K562 (cell line): ENCODE data around the gene RCC1. TPM values are rescaled to one million over a fixed set of nuclear protein-coding genes. Genes with fewer than 3 reads are reported as not detected.

Source experiments
- FOSL1 ChIP-seq: fragments of 200-800 bp; sonication (Bioruptor generic); conservative IDR thresholded peaks from 2 replicates; pipeline ENCODE4 v1.6.1; 2016; ENCODE audit warnings: missing genetic modification characterization, missing compliant biosample characterization
- FOXK1 ChIP-seq: sonication (generic); formaldehyde crosslinking; IDR thresholded peaks from 2 replicates; pipeline ENCODE4 v1.8.0; 2022; ENCODE audit warnings: missing genetic modification reagents, mild to moderate bottlenecking, borderline replicate concordance
- ILF3 ChIP-seq: fragments of 450-650 bp; IDR thresholded peaks from 2 replicates; pipeline ENCODE4 v1.6.1; 2018; ENCODE audit warnings: antibody characterized with exemption, mild to moderate bottlenecking, moderate library complexity, borderline replicate concordance
- KLF13 ChIP-seq: fragments of 450-650 bp; IDR thresholded peaks from 2 replicates; pipeline ENCODE4 v1.6.1; 2016; ENCODE audit warnings: missing genetic modification characterization, low read depth, mild to moderate bottlenecking, missing compliant biosample characterization, moderate library complexity, borderline replicate concordance
- MCM3 ChIP-seq: fragments of 450-650 bp; IDR thresholded peaks from 2 replicates; pipeline ENCODE4 v1.6.1; 2016
- MED1 ChIP-seq: sonication (generic); formaldehyde crosslinking; IDR thresholded peaks from 2 replicates; pipeline ENCODE4 v1.8.1; 2023; ENCODE audit warnings: missing genetic modification reagents, borderline replicate concordance
- NCOA1 ChIP-seq: fragments of 450-650 bp; IDR thresholded peaks from 2 replicates; pipeline ENCODE4 v1.6.1; 2016; ENCODE audit warnings: low read depth
- PHTF2 ChIP-seq: fragments of 250-450 bp; sonication (Bioruptor Pico); IDR thresholded peaks from 2 replicates; pipeline ENCODE4 v1.5.0; 2021; ENCODE audit warnings: mild to moderate bottlenecking
- PRDM10 ChIP-seq: fragments of 450-650 bp; IDR thresholded peaks from 2 replicates; pipeline ENCODE4 v1.6.1; 2018; ENCODE audit not compliant: partially characterized antibody
- RBM39 ChIP-seq: fragments of 200-400 bp; formaldehyde crosslinking; optimal IDR thresholded peaks from 2 replicates; pipeline ENCODE3; 2018; ENCODE audit warnings: low read depth, low read length
- ZC3H11A ChIP-seq: IDR thresholded peaks from 2 replicates; pipeline ENCODE4 v1.6.1; 2012; ENCODE audit warnings: low read depth, low read length, improper control_type of control experiment
- ZNF41 ChIP-seq: fragments of 250-450 bp; sonication (Bioruptor Pico); conservative IDR thresholded peaks from 2 replicates; pipeline ENCODE4 v1.4.0; 2020; ENCODE audit warnings: mild to moderate bottlenecking
- ZNF639 ChIP-seq, 2 experiments: fragments of 200-800 bp in 1 of 2; sonication (Bioruptor generic) in 1 of 2; sonication (generic) in 1 of 2; formaldehyde crosslinking in 1 of 2; IDR thresholded peaks in 1 of 2; conservative IDR thresholded peaks in 1 of 2; 2 replicates each; pipeline versions ENCODE4 v1.5.0 to v1.6.1; 2016 to 2020; ENCODE audit warnings: missing compliant biosample characterization in 1 of 2, missing genetic modification characterization in 1 of 2, missing genetic modification reagents in 1 of 2
- ZNF75A ChIP-seq: fragments of 450-650 bp; formaldehyde crosslinking; IDR thresholded peaks from 2 replicates; pipeline ENCODE4 v1.4.0; 2020; ENCODE audit warnings: mild to moderate bottlenecking
- ZNF76 ChIP-seq: fragments of 250-450 bp; sonication (Bioruptor Pico); IDR thresholded peaks from 2 replicates; pipeline ENCODE4 v1.4.0; 2020; ENCODE audit warnings: mild to moderate bottlenecking, moderate library complexity, borderline replicate concordance
- polyA plus RNA-seq, 8 experiments: library from polyadenylated mRNA; depleted of rRNA in 4 of 8; stranded (reverse) in 5 of 8; unstranded in 3 of 8; fragments of >200 nt; fragmentation: Nextera tagmentation in 2 of 8; fragmentation: Illumina TruSeq in 1 of 8; extraction: Ambion mirVana in 2 of 8; extraction: Trizol in 1 of 8; gene quantifications; 2 replicates each; pipeline versions ENCODE4 v1.2.1 to v1.2.3, GENCODE V29; 2011 to 2014; ENCODE audit warnings: inconsistent platforms in 1 of 8, missing spikeins in 1 of 8
- total RNA-seq, 7 experiments: library from RNA; depleted of rRNA in 6 of 7; stranded (reverse); fragments of >200 nt in 6 of 7; fragmentation: Illumina TruSeq in 2 of 7; extraction: Trizol in 2 of 7; gene quantifications; 2 replicates each; pipeline versions ENCODE4 v1.2.1 to v1.2.3, GENCODE V29; 2011 to 2021; ENCODE audit warnings: low replicate concordance in 1 of 7
- TF ChIP-seq, protein P1 (sequence below), 2 experiments: fragments of 450-650 bp; IDR thresholded peaks; 2 replicates each; pipeline ENCODE4 v1.6.1; 2016; ENCODE audit warnings: mild to moderate bottlenecking in 2 of 2, borderline replicate concordance in 1 of 2, low read depth in 1 of 2, moderate library complexity in 1 of 2

RCC1 gene
- total and polyA plus RNA-seq, 9 of the 15 experiments (the other 6 are each of a cell fraction or from before 2014, with no cell fraction given) = 16.4 to 202 (median 107) TPM

DNA sequence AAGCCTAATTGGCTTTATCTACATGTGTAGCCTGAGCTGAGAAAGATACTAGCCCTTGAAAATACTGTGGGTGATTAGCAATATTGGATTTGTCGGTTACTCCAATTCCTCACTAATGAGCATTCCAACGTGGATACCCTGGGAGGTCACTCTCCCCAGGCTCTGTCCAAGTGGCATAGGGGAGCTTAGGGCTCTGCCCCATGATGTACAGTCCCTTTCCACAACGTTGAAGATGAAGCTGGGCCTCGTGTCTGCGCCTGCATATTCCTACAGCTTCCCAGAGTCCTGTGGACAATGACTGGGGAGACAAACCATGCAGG, 2.6 kb downstream of the RCC1 start (continued):
- TF ChIP-seq, protein P1, sequence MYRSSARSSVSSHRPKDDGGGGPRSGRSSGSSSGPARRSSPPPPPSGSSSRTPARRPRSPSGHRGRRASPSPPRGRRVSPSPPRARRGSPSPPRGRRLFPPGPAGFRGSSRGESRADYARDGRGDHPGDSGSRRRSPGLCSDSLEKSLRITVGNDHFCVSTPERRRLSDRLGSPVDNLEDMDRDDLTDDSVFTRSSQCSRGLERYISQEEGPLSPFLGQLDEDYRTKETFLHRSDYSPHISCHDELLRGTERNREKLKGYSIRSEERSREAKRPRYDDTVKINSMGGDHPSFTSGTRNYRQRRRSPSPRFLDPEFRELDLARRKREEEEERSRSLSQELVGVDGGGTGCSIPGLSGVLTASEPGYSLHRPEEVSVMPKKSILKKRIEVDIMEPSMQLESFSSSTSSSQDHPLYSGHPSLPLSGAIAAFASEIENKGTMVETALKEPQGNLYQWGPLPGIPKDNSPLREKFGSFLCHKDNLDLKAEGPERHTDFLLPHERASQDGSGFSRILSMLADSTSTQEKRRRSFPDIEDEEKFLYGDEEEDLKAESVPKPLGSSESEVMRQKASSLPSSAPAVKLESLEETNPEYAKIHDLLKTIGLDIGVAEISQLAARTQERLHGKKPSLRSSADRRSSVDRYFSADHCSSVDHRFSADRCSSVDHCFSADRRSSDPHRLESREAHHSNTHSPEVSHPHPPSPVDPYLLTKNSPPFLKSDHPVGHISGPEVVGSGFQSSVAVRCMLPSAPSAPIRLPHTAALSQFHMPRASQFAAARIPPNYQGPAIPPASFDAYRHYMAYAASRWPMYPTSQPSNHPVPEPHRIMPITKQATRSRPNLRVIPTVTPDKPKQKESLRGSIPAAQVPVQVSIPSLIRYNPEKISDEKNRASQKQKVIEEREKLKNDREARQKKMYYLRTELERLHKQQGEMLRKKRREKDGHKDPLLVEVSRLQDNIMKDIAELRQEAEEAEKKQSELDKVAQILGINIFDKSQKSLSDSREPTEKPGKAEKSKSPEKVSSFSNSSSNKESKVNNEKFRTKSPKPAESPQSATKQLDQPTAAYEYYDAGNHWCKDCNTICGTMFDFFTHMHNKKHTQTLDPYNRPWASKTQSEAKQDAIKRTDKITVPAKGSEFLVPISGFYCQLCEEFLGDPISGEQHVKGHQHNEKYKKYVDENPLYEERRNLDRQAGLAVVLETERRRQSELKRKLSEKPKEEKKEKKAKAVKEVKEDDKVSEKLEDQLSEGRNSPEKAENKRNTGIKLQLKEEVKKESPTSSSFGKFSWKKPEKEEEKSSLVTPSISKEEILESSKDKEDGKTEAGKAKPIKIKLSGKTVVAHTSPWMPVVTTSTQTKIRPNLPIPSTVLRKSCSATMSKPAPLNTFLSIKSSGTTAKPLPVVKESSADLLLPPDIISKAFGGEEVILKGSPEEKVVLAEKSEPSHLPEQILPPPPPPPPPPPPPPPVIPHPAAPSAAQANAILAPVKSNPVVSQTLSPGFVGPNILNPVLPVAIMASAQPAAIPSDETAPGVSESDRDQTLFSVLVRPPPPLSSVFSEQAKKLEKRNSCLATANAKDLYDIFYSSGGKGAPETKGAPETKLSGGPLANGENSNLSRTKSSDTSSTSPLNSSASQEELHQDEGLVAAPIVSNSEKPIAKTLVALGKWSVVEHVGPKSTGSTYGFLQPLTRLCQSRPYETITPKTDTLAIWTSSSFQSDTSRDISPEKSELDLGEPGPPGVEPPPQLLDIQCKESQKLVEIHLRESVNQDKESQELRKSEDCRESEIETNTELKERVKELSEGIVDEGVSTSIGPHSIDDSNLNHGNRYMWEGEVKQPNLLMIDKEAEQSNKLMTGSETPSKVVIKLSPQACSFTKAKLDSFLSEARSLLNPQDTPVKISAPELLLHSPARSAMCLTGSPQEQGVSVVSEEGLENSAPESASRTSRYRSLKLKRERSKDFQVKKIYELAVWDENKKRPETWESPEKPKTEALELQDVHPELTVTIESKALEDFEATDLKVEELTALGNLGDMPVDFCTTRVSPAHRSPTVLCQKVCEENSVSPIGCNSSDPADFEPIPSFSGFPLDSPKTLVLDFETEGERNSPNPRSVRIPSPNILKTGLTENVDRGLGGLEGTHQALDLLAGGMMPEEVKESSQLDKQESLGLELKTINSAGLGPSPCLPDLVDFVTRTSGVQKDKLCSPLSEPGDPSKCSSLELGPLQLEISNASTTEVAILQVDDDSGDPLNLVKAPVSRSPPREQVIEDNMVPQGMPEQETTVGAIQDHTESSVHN (IDR thresholded peaks at IDR 0.05; ENCODE audit: borderline replicate concordance in 1 of 2, low read depth in 1 of 2) = no peak
- TF ChIP-seq ZNF75A (CRISPR knock-in tag) (no peak), NCOA1 (no peak), ILF3 (peak; percentile 95), RBM39 (peak; percentile 54), ZNF41 (CRISPR knock-in tag) (no peak), FOSL1 (no peak), PRDM10 (no peak), ZC3H11A (no peak), PHTF2 (CRISPR knock-in tag) (no peak), FOXK1 (CRISPR knock-in tag) (no peak), ZNF76 (CRISPR knock-in tag) (no peak), ZNF639 (CRISPR knock-in tag; conservative IDR thresholded peaks at IDR 0.05 in 1 of 2, IDR thresholded peaks at IDR 0.05 in 1 of 2) (no peak), MED1 (no peak), KLF13 (no peak), MCM3 (no peak)
